GM12865 (cell line): ENCODE data around the gene LHPP.

Experiments used
- DNase-seq: peaks from one replicate; pipeline ENCODE4 v3.0.0; 2010; ENCODE audit warnings: low read depth
- H3K4me3 ChIP-seq: 2 replicates; pipeline ENCODE4 v1.5.1; 2011; ENCODE audit warnings: mild to moderate bottlenecking, low read depth, low read length, control low read depth
- TF ChIP-seq, protein P1 (sequence below): IDR thresholded peaks from 2 replicates; pipeline ENCODE4 v1.5.1; 2011; ENCODE audit warnings: low read length, control low read depth, low read depth, inconsistent platforms; ENCODE audit not compliant: insufficient read depth; ENCODE audit errors: missing control alignments

Gene LHPP

DNA sequence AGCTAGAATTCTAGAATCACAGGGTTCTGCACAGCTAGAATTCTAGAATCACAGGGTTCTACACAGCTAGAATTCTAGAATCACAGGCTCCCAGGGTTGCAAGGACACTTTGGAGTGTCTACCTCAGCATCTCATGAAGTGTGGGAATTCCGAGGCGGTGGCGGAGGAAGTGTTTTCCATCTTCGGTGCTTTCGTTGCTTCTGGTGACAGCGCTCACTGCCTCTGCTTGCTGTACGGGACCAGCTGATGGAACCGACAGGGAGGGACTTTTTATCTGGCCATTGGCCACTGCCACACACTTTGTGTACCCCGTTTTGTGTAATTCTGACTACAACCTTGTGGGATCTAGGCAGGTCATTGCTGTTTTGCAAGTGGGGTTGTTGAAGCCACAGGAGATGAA lies 29.5 kb downstream of the LHPP start:
- H3K4me3 ChIP-seq = no peak overlapping the region
- no peak for DNase-seq
- TF ChIP-seq, protein P1, sequence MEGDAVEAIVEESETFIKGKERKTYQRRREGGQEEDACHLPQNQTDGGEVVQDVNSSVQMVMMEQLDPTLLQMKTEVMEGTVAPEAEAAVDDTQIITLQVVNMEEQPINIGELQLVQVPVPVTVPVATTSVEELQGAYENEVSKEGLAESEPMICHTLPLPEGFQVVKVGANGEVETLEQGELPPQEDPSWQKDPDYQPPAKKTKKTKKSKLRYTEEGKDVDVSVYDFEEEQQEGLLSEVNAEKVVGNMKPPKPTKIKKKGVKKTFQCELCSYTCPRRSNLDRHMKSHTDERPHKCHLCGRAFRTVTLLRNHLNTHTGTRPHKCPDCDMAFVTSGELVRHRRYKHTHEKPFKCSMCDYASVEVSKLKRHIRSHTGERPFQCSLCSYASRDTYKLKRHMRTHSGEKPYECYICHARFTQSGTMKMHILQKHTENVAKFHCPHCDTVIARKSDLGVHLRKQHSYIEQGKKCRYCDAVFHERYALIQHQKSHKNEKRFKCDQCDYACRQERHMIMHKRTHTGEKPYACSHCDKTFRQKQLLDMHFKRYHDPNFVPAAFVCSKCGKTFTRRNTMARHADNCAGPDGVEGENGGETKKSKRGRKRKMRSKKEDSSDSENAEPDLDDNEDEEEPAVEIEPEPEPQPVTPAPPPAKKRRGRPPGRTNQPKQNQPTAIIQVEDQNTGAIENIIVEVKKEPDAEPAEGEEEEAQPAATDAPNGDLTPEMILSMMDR = no peak

DNA sequence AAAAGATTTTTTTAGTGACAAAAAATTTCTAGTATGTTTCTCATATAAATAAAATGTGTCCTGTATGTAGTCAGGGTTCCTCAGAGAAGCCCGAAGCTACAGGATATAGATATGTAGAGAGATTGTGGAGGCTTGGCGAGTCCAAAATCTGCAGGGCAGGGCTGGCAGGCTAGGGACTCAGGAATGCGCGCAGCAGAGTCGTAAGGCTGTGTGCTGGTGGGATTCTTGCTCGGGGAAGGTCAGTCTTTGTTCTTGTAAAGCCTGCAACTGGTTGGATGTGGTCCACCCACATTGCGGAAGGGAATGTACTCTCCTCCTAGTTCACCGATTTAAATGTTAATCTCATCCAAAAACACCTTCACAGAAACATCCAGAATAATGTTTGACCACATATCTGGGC lies 30.6 kb downstream of the LHPP start:
- DNase-seq = no peak
- TF ChIP-seq, protein P1 = no peak
- H3K4me3 ChIP-seq = no peak overlapping the region

DNA sequence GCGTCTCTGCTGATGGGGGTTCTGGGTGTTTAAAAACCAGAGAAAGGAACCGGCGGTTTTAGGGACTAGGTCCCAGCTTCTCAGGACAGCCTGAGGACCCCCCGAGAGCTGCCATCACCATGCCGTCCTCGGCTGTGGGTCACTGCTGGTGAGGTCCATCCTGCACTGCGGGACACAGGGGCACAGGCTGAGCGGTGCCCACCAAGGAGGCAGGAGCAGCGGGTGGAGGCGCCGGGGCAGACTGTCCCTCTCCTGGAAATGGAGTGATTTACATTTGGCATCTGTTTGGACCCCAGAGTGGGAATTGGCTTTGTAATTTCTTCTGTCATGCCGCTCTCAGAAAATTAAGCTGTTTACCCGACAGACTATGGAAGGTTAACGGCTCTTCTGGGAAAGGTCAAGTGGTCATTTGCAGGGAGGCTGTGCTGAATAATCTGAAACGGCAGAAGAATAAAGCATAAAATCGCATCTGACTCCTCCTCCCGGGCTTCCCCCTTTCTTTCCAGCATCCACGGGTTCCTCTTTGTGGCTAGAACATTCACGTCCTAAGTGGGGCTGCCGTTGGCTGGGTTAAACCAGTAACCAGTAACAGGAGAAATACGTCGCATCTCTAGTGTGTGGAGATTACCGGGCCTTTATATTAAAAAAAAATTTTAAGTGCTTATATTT lies 31.7 kb downstream of the LHPP start:
- TF ChIP-seq, protein P1 = no peak
- H3K4me3 ChIP-seq = no peak overlapping the region
- DNase-seq = no peak

DNA sequence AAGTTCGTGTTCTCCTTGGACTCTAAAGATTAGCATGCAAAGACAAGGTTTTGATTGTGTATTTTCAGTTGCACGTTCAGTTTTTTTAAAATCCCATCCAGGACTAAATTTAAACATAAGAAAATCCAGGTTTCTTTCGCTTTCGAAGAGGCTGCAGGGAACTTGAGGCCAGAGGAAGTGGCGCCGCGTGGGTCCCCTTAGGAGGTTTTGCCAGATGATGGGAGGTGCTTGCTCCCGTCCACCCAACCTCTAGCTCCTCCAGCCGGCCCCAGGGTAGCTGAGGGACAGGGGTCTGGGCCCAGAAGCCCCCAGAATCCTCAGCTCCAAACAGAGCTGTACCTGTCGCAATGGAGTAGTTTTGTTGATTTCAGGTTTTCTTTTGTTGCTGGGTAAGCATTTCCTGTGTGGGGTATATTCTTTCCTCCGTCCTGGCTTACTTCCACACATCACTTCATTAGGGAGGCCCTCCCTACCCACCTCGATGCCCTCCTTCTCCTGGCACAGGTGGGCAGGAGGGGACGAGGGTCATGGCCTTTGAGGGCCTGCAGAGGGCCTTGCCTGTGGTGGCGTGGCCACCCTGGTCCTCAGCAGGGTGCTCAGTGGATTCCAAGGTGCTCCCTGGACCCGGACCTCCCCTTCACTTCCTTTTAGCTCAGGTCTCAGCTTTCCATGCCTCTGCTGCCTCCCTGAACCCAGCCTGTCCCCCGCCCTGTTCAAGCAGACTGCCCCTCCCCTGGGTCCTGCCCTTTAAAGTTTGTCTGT lies 32.6 kb downstream of the LHPP start:
- no peak overlapping the region for H3K4me3 ChIP-seq
- TF ChIP-seq, protein P1 = no peak
- no peak for DNase-seq

DNA sequence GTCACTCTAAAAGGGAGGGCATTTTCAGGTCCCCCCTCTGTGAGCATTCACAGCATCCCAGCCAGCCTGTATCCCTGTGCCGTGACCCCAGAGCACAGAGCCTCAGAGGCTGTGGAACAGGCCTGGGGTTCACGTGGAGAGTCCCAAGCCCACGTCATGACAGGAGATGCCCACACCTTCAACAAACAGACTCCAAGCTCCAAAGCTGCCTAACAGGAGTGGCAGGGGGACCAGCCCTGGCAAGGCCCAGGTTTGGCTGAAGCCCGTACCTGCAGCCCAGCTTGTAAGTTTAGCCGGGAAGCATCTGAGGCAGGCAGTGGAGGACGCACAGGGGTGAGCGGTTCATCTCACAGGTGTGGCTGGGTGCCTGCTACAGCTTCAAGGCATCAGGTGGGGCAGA lies 33.5 kb downstream of the LHPP start:
- DNase-seq = no peak

DNA sequence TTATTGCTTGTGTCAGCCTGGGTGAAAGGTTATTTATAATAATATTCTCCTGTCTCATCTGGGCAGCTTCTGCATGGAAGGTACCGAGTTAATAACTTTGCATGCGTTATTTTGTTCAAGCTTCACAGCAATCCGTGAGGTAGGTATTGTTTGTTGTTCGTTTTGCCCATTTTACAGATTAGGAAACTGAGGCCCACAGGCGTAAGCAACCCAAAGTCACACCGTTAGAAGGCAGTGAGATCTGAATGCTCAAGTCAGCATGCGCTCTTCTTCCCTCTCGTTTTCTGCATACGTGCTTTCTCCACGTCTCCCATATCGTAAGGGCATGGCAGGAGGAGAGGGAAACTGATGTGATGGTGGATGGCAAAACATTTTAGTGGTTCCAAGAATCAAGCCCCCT lies 34.1 kb downstream of the LHPP start:
- no peak overlapping the region for H3K4me3 ChIP-seq
- no peak for DNase-seq
- TF ChIP-seq, protein P1 = no peak

More for the DNA sequence above, 33.5 kb downstream of the LHPP start:
- no peak overlapping the region for H3K4me3 ChIP-seq
- TF ChIP-seq, protein P1 = no peak
